Medulla oblongata (tissue), 1 donor: Measurements from ENCODE around the gene TEX22.
"Not testable (repeated sequence)": the region's sequence is repeated elsewhere in the genome, so short reads cannot be mapped to it uniquely, and the experiment has no call there.

ENCODE experiments used
- DNase-seq: peaks from one replicate; pipeline ENCODE4 v3.0.0-alpha.2; 2015; ENCODE audit errors: extremely low spot score

Gene TEX22, protein sequence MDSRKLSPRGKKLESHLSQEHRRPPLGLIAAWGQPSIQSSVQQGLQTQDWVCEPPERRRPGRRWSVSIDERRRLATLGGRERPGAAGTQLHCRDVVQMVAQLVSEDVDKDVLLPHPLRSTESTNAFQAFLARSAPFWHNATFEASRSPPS

DNA sequence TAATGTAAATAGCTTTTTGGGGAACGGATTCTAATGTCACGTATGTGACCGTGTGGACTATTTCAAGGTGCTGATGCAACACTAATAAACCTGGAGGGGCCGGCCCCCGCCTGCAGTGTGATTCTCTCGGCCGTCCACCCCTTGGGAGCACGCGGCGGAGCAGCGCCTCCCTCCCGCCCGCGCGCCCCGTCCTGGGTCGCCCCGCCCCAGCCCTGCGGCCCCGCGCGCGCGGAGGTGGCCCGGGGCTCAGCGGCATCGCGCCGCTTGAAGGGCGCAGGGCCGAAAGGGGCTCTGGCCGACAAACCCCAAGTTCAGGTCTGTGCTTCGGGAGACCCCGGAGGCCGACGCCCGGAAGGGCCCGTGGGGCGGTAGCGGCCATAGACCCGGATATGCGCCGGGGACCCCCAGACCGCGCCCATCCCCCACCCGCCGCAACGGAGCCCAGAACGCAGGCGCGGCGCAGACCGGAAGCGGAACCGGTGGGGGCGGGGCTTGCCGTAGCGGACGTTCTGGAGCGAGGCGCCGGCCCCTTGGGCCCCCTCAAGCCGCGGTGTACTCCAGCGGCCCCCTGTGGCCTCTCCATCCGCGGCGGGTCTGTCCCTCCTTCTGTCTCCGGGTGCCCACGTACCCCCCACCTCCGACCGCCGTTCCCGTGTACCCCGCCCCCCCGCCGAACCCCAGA, at the start of gene TEX22:
TEX22 (plus strand) TSS at position 495 of the 682 bp plus-strand sequence. CDS start 803 bp downstream, outside the sequence.
- peak; percentile 81 for DNase-seq

DNA sequence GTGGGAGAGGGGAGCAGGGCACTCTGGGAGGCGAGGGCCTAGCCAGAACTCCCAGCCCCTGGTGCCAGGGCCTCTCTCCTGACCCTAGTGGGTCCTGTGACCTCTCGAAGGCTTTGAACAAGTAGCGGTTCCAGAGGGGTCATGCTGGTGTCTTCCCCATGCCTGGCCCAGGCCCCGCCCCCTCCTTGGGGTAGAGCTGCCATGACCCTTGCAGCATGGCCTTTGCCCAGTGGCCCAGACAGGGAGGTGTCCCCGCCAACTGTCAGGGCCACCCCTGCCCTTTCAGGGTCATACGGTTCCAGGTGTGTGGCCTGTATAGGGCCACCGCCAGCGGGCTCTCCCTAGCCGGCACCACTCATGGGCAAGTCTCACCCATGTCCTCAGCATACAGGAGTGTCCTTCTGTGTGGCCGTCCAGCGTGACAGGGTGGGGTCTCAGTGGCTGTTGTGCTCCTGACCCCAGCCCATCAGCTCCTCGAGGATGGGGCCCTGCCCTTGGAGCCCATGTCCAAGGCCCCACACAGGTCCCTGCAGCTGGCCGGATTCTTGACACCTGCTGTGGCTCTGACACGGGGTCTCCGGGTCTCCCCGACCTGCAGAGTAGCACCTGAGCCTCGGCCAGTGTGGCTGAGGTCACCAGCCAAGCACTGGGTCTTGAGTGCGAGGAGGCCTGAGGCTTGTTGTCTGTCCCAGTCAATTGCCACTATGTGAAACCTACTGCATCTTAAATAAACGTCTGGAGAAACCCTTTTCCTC, 49.2 kb upstream of the TEX22 start:
- no peak for DNase-seq

DNA sequence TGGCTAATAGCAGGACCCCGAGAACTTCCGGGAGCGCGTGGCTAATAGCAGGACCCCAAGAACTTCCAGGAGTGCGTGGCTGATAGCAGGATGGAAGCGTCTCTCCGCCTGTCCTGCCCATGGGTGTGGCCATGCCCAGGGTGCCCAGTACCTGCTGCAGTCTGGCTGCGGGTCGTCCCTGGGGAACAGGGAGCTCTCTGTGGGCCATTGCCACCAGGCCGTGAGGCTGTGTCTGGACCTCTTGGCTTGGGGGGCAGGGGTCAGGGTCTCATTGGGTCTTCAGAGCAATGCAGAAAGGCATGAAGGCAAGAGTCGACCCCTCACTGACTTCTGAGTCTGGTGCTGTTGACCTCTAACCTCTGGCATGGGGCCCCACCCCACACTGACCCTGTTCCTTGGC, 48.3 kb upstream of the TEX22 start:
- no peak for DNase-seq

DNA sequence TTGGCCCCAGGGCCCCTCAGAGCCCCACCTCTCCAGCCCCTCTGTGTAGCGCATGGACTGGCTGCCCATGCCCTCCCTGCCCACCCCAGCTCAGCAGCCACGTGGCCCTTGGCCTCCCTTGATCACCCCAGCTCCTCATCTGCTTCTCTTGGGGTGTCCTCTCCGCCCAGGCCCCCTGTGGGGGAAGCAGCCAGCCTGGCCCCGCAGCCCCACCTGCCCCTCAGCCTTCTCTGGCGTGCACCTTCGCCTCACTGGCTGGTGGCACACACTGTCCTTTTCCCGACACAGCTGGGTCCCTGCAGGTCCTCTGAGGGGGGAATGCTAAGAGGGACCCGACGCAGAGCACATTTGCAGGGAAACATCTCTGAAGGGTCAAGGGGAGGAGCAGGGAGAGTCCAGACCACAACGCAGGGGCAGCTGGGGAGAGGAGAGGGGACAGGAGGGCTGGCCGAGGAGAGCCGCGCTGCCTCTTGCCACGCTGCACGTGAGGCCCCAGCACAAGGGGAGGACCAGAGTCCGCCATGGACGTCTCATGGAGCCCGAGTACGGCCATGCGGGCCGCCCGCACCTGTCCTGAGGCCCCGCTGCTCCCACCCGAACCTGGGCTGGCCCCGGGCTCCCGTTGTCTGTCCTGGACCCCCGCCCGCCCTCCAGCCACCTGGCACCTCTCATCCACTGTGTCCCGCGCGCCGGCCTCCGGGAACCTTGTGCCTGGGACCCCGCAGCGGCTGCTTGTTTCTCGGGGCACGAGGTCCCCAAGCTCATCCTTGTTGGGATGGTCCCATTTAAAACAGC, 47.7 kb upstream of the TEX22 start:
- no peak for DNase-seq

DNA sequence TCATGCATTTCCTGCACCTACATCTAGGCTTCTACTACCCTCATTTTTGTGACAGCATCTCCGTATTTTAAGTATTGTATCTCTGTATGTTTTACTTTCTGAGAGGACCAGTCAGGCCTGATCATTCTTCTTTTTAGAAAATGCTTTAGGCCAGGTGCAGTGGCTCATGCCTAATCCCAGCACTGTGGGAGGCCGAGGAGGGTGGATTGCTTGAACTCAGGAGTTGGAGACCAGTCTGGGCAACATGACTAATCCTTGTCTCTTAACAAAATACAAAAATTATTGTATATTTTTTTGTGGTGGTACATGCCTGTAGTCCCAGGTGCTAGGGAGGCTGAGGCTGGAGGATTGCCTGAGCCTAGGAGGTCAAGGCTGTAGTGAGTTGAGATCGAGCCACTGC, 46.9 kb upstream of the TEX22 start:
- DNase-seq = no peak

DNA sequence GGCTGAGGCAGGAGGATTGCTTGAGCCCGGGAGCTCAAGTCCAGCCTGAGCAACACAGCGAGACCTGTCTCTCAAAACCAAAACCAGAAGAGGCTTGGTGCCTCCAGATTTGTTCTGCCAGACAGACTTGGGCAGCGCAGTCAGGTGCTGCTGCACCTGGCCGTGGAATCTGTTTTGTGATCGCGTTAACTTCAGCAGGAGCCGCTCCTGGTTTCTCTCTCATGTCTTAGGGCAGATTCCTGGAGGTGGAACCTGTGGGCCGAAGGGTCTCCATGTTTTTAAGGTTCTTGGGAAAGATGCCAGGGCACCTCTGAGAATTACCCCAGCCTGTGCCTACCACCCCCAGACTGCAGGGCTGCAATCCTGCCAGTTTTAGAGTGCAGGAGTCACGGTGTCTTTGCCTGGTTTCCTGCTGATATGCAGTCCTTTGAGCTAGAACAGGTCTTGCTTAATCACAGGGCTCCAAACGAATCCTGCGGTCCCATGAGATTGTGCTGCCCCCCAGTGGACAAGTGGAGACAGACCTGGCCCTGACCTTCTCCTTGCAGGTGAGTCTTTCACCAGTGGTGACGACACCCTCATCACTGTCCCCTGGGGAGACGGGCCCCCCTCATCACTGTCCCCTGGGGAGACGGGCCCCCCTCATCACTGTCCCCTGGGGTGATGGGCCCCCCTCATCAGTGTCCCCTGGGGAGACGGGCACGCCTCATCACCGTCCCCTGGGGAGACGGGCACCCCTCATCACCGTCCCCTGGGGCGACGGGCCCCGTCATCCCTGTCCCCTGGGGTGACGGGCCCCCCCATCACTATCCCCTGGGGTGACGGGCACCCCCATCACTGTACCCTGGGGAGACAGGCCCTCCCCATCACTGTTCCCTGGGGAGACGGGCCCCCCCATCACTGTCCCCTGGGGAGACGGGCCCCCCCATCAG, 46.2 kb upstream of the TEX22 start:
- DNase-seq = peak; percentile 88

DNA sequence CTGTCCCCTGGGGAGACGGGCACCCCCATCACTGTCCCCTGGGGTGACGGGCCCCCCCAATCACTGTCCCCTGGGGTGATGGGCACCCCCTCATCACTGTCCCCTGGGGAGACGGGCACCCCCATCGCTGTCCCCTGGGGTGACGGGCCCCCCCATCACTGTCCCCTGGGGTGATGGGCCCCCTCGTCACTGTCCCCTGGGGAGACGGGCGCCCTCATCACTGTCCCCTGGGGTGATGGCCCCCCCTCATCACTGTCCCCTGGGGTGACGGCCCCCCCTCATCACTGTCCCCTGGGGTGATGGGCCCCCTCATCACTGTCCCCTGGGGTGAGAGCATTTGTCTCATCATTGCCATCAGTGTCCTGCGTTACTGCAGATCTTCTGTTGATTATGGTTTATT, 45.2 kb upstream of the TEX22 start:
- no peak for DNase-seq

DNA sequence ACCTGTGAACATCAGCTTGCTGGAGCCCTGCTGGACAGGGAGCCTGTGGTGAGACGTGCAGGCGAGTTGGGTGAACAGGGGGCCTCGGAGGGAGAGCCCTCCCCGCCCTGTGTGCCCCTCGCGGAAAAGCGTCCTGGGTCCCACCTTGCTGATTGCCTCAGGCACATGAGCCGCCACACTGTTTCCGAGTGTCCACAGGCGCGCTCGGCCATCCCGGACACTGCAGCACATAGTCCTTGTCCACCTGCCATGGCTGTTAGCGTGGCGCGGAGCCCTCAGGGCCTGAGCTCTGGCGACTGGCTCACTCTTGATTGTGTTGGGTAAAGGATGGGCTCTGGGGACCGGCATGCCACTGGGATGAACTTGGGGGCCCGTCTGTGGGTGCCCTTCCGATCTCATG, 43.8 kb upstream of the TEX22 start:
- DNase-seq = no peak

DNA sequence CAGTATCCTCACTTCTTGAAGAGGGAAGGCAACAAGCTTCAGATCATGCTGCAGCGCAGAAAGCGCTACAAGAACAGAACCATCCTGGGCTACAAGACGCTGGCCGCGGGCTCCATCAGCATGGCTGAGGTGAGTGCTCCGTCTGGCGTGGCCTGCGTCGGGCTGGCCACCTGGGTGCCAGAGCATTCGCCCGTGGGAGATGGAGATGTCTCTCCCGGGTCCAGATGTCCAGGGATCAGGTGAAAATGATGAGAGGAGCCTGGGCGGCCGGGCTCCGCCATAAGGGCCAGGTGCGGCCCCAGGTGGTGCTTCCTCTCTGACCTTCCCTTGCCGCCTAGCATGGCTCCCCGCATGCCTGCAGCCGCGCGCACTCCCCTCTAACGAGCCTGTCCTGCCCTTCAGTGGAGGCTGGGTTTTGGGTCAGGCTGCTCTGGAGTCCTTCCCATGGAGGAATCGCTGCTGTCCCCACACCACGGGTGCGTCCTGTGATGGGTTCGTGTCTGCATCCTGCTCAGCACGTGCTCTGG, 43.2 kb upstream of the TEX22 start:
- no peak for DNase-seq

DNA sequence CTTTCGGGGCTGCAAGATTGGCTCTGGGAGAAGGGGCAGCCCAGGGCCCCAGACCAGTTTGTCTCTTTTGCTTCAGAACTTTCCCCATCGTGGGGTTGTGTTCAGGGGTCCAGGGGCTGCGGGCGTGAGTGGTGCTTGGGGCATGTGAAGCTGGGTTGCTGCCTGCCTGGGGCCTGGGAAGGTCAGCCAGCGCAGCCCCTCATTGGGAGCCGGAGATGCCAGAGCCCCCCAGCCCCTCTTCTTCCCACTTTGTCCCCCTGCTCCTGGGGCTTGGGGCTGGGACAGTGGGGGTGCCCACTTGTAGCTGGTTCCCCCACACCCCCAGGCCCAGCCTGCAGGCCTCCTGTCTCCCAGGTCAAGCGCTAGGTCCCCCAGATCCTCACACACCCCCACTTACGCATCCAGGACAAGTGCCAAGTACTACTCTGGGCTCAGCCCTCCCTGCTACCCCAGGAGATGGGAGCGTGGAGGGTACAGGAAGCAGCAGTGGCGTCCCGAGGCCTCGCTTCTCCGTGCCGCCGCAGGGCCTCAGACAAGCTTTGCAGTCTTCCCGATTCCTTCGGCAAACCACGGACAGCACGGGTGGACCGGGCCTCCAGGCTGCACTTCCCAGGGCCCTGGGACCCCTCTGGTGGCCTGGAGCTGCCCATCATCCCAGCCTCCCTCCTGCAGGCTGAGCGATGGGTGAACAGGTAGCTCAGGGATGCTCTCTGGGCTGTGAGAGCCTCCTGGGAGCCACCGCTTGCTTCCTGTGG, 42.3 kb upstream of the TEX22 start:
- no peak for DNase-seq

DNA sequence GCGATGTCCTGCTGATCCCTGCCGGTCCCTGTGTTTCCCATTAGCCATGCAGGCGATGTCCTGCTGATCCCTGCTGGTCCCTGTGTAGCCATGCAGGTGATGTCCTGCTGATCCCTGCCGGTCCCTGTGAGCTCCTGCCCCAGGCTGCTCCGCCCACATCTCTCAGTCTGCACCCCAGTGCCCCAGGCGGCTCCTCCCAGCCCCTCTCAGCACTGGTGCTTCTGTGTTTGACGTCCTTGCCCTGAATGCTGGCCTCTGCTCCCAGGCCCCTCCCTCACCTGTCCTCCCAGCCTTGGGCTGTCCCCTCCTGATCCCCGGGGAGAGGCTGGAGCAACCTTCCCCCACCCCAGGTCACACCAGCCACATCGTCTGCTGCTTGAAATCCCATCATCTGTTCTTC, 41.4 kb upstream of the TEX22 start:
- DNase-seq = no peak

DNA sequence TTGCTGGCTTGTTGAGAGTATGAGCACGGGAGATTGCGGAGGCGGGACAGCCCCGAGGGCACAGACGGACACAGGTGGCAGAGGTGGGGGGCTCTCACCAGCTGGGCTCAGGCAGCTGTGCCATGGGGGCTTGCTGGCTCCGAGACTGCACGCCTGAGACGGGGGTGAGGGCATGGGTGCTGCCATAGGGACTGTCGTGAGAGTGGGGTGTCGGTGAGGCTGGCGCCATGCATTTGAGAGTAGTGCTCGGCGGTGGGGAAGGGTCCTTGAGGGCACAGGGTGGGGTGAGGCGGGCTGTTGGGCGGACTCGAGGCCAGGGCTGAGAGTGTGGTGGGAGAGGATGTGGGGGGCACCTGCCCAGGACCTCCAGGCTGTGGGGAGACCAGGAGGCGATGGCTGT, 40.7 kb upstream of the TEX22 start:
- no peak for DNase-seq

DNA sequence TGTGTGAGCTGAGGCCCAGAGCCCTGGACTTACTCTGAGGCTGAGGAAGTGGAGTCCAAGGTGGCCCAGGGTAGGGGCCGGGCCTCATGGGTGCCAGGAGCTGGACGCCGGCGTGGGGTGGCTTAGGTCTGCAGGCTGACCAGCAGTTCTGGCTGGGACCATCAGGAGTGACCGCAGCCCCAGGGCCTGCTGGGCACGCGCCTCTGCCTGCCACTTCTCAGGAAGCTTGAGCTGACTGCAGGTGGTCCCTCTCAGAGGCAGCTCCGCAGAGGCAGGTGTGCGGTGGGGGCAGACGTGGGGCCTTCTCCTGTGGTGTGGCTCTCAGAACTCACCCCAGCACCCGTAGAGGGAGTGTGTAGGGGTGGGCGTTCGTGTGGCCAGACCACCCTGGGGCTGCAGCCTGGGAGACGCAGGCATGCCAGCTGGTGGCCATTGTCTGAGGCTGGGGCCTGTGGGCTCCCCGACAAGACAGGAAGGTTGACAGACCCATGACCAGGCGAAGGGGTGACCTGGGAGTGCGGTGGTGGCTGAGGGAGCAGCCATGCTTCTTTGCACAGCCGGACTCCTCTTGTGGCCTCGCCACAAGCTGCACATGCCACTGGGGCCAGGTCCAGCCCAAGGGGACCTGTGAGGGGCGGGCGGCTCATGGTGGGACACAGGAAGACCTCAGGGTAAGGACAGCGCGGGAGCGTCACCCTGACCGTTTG, 40.0 kb upstream of the TEX22 start:
- no peak for DNase-seq

DNA sequence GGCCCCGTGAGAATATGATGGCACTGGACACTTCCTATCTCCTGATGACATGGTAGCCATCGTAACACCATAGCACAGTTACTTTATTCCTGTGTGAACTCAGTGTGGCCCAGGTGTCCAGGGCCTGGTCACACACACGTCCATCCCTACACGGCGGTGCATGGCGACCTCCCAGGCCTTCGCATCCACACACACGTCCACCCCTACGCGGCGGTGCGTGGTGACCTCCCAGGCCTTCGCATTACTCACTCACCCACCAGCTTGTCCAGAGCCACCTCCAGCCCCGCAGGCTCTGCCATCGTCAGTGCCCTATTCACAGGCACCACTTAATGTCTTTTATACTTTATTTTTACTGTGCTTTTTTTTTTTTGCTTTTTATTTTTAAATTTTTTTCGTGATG, 39.4 kb upstream of the TEX22 start:
- no peak for DNase-seq

DNA sequence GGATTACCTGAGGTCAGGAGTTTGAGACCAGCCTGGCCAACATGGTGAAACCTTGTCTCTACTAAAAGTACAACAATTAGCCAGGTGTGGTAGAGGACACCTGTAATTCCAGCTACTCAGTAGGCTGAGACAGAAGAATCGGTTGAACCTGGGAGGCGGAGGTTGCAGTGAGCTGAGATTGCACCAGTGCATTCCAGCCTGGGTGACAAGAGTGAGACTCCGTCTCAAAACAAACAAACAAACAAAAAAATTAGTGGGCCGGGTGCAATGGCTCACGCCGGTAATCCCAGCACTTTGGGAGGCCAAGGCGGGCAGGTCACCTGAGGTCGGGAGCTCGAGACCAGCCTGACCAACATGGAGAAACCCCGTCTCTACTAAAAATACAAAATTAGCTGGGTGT, 36.9 kb upstream of the TEX22 start:
- not testable (repeated sequence) for DNase-seq

DNA sequence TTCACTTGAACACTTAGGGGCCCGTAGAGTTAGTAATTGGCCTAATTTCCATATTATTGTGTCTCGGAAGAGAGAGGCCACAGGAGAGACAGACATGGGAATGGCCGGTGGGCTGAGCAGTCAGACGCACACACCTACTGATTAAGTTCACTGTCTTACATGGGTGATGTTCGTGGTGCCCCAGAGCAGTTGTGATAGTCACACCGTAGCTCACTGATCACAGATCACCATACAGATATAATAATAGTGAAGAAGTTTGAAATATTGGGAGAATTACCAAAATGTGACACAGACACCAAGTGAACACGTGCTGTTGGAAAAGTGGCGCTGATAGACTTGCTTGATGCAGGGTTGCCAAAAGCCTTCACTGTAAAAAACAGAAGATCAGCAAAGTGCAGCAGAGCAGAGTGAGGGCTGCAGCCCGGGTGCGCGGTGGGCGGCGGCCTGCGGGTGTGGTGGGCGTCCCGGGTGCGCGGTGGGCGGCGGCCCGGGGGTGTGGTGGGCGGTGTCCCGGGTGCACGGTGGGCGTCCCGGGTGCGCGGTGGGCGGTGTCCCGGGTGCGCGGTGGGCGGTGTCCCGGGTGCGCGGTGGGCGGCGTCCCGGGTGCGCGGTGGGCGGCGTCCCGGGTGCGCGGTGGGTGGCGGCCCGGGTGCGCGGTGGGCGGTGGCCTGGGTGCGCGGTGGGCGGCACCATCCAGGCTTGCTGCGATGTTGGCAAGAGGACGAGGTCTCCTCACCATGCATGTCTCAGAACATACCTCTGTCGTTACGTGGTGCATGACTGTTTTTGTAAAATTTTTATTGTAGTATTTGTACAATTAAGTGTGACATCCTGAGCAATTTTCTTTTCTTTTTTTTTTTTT, 34.3 kb upstream of the TEX22 start:
- DNase-seq = no peak

DNA sequence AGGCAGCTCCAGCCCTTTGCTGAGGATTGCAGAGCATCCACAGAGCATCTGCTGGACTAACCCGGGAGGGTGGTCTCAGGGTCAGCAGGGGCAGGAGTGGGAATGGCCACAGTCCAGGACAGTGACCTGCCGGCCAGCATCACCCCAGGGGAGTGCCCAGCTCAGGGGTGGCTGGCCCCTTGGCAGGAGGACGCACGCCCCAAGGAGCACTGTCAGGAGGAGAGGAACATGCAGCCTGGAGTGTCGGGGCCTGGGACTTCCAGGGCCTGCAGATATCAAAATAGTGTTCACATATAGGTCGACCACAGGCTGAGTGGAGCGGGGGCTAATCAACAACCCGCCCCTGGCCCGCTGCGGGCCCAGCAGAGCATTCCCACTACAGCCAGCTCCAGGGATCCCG, 33.2 kb upstream of the TEX22 start:
- no peak for DNase-seq

DNA sequence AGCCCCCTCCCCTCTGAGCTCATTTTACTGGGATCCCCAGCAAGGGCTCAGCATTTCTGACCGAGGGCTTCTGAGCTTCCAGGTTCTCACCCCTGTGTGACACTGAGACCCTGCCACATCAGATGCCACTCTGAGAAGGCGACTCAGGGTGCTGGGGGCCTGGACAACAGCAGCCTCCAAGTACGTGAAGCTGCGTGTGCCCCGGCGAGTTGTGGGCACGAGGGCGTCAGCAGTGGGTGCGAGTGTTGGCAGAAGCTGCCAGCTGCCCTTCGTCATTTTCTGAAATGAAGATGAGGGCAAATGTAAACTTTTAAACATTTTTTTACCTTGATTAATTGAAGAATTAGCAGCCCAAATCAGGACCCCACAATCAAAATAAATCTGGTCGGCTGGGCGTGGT, 32.7 kb upstream of the TEX22 start:
- DNase-seq = no peak
